Measurements from ENCODE around the gene RNF220. TPM values are rescaled to one million over a fixed set of nuclear protein-coding genes. Genes with fewer than 3 reads are reported as not detected.
"Not testable (repeated sequence)": the region's sequence is repeated elsewhere in the genome, so short reads cannot be mapped to it uniquely, and the experiment has no call there.

The RNF220 gene
- total RNA-seq, 2 donors from 2014 or later = 53.3 to 62.0 TPM

DNA sequence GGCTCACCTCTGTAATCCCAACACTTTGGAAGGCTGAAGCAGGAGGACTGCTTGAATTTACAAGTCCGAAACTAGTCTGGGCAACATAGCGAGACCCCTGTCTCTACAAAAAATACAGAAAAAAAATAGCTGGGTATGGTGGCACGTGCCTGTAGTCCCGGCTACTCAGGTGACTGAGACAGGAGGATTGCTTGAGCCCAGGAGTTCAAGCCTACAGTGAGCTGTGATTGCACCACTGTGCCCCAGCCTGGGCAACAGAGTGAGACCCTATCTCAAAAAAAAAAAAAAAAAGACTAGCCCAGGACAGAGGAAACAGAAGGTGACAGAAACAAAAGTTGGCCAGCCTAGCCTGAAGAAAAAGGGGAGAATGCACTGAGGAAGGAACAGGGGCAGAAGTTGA, 290.6 kb downstream of the RNF220 start:
- H3K9ac ChIP-seq (ENCODE audit: low read depth in 2 of 2, low read length in 2 of 2) = no peak overlapping the region
- TF ChIP-seq, protein P1, sequence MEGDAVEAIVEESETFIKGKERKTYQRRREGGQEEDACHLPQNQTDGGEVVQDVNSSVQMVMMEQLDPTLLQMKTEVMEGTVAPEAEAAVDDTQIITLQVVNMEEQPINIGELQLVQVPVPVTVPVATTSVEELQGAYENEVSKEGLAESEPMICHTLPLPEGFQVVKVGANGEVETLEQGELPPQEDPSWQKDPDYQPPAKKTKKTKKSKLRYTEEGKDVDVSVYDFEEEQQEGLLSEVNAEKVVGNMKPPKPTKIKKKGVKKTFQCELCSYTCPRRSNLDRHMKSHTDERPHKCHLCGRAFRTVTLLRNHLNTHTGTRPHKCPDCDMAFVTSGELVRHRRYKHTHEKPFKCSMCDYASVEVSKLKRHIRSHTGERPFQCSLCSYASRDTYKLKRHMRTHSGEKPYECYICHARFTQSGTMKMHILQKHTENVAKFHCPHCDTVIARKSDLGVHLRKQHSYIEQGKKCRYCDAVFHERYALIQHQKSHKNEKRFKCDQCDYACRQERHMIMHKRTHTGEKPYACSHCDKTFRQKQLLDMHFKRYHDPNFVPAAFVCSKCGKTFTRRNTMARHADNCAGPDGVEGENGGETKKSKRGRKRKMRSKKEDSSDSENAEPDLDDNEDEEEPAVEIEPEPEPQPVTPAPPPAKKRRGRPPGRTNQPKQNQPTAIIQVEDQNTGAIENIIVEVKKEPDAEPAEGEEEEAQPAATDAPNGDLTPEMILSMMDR (IDR thresholded peaks at IDR 0.05) = no peak
- DNase-seq = no peak
- no peak overlapping the region for H3K4me3 ChIP-seq
- no peaks in the 10 kb centered on the region for H3K27me3 ChIP-seq
- no peaks in the 10 kb centered on the region for H3K9me3 ChIP-seq
- H3K4me1 ChIP-seq = no peaks in the 10 kb centered on the region
- H3K36me3 ChIP-seq = no peaks in the 10 kb centered on the region
- intact Hi-C loops (cut with DNase I) = no loop called here
- no peak overlapping the region for H3K27ac ChIP-seq

DNA sequence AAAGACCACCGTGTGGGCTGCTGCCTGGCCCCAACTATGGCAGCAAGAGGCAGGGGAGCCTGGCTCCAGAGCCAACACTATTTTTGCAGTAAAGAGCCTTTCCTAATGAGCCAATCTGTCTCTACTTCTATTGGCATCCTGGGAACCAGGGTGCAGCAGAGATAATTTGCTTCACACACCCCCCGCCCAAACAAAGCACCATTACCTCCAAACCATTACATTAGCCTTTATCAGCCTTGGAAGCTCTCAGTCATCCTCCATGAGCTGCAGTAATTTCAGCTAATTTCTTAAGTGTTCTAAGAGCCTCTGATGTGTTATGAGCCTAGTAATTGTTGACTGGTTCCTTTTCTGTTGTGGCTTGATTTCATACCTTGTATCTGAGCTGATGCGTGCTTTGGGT, 291.0 kb downstream of the RNF220 start:
- Histone ChIP-seq H3K36me3 (no peaks in the 10 kb centered on the region), H3K27me3 (no peaks in the 10 kb centered on the region), H3K9me3 (no peaks in the 10 kb centered on the region), H3K9ac (ENCODE audit: low read depth in 2 of 2, low read length in 2 of 2) (no peak overlapping the region), H3K4me3 (no peak overlapping the region), H3K4me1 (no peaks in the 10 kb centered on the region), H3K27ac (no peak overlapping the region)
- DNase-seq = no peak
- TF ChIP-seq, protein P1 (IDR thresholded peaks at IDR 0.05) = no peak
- intact Hi-C loops (cut with DNase I) = no loop called here

DNA sequence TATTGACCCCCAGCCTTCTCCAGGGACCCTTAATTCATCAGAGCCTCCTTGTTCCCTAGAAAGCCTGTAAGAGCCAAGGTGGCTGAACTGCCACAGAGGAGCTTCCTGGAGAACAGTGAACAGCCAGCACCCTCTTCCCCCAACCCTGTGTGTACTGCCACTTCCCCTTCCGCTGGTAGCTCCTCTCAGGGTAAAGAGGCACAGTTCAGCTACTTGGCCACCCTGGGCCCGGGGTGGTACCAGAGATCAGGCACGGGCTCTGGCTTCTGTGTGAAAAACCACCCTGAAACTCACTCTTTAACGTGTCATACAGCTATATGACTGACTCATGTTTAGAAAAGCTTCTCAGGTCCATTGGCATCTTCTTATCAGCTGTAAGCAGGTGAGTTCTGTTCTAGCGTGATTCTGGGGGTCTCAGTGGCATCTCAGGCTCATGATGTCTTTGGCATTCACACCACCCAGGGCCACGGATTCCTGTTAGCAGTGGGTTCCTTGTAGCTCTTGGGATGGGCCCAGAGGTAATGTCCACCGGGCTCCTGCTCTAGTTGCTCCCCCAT, 291.8 kb downstream of the RNF220 start:
- H3K27ac ChIP-seq = no peak overlapping the region
- intact Hi-C loops (cut with DNase I) = no loop called here
- H3K36me3 ChIP-seq = no peaks in the 10 kb centered on the region
- no peaks in the 10 kb centered on the region for H3K27me3 ChIP-seq
- H3K9ac ChIP-seq (ENCODE audit: low read depth in 2 of 2, low read length in 2 of 2) = no peak overlapping the region
- TF ChIP-seq, protein P1 (IDR thresholded peaks at IDR 0.05) = no peak
- no peak for DNase-seq
- no peaks in the 10 kb centered on the region for H3K9me3 ChIP-seq
- H3K4me1 ChIP-seq = no peaks in the 10 kb centered on the region
- H3K4me3 ChIP-seq = no peak overlapping the region

DNA sequence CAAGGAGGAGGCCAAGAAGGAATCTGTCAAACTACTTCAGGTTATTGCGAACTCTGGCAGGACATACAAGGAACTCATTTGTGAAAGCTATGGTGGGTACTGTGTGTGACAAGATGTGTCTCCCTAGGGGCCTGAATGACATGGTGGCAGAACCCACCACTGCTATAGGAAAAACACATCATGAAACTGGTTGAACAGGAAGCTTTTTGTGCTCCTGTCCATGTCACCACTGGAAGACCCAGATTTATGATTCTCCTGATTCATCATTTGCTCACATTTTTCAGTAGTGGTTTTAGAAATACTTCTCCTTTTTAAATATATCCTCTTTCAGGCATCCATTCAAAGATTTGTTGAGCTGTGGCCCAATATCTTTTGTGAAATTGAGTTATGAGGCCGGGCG, 293.1 kb downstream of the RNF220 start:
- no peaks in the 10 kb centered on the region for H3K9me3 ChIP-seq

DNA sequence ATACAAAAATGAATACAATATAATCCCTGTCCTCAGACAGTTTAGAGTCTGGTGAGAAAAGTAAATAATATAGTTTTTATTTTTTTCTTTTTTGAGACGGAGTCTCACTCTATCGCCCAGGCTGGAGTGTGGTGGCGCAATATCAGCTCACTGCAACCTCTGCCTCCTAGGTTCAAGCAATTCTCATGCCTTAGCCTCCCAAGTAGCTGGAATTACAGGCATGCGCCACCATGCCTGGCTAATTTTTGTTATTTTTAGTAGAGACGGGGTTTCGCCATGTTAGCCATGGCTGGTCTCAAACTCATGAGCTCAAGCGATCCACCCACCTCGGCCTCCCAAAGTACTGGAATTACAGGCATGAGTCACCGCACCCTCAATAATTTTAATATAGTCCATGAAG, 294.3 kb downstream of the RNF220 start:
- intact Hi-C loops (cut with DNase I); H3K9me3 ChIP-seq; H3K9ac ChIP-seq (ENCODE audit: low read depth in 2 of 2, low read length in 2 of 2); H3K27me3 ChIP-seq; H3K27ac ChIP-seq; H3K4me3 ChIP-seq; H3K4me1 ChIP-seq; DNase-seq; H3K36me3 ChIP-seq: not testable (repeated sequence)

More for the DNA sequence above, 293.1 kb downstream of the RNF220 start:
- Histone ChIP-seq H3K27ac (no peak overlapping the region), H3K4me3 (no peak overlapping the region), H3K9ac (ENCODE audit: low read depth in 2 of 2, low read length in 2 of 2) (no peak overlapping the region), H3K27me3 (no peaks in the 10 kb centered on the region), H3K4me1 (no peaks in the 10 kb centered on the region), H3K36me3 (no peaks in the 10 kb centered on the region)
- intact Hi-C loops (cut with DNase I) = no loop called here
- no peak for DNase-seq
- TF ChIP-seq, protein P1 (IDR thresholded peaks at IDR 0.05) = no peak

DNA sequence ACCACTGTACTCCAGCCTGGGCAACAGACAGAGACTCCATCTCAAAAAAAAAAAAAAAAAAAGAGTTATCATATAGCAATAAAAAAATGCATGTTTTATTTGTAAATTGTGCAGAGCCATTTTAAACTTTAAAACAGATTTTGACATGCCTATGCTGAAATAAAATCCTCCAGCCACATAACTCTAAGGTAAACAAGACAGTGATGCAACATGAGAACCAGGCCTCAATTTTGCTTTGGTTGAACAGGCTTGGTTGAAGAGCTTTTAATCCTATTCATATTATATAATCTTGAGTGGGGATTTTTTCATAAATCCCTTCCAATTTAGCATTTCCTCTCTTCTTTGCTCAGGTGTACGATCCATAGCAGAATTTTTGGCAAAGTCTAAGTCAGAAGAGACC, 295.5 kb downstream of the RNF220 start:
- DNase-seq = no peak
- Histone ChIP-seq H3K4me1 (no peaks in the 10 kb centered on the region), H3K9me3 (no peaks in the 10 kb centered on the region), H3K27me3 (no peaks in the 10 kb centered on the region), H3K9ac (ENCODE audit: low read depth in 2 of 2, low read length in 2 of 2) (no peak overlapping the region), H3K36me3 (no peaks in the 10 kb centered on the region), H3K4me3 (no peak overlapping the region), H3K27ac (no peak overlapping the region)
- intact Hi-C loops (cut with DNase I) = no loop called here
- TF ChIP-seq, protein P1 (IDR thresholded peaks at IDR 0.05) = no peak

All from colonic mucosa (tissue), 4 donors.